KOPT-K1 (cell line): ENCODE results near the gene PPM1N.

Experiments
- H3K27ac ChIP-seq: fragments of 200-600 bp; sonication (generic); 2 replicates; pipeline ENCODE4 v1.5.1; 2016; ENCODE audit warnings: antibody characterized with exemption, mild to moderate bottlenecking, low read depth, low read length; ENCODE audit not compliant: poor library complexity, severe bottlenecking
- H3K36me3 ChIP-seq: fragments of 200-600 bp; sonication (generic); 2 replicates; pipeline ENCODE4 v1.5.1; 2017; ENCODE audit warnings: antibody characterized with exemption, mild to moderate bottlenecking, low read length, moderate library complexity; ENCODE audit not compliant: insufficient read depth
- H3K9me3 ChIP-seq: fragments of 200-600 bp; sonication (generic); 2 replicates; pipeline ENCODE4 v1.5.1; 2017; ENCODE audit warnings: antibody characterized with exemption, low read length, mild to moderate bottlenecking; ENCODE audit not compliant: insufficient read depth, poor library complexity, severe bottlenecking

PPM1N gene

DNA sequence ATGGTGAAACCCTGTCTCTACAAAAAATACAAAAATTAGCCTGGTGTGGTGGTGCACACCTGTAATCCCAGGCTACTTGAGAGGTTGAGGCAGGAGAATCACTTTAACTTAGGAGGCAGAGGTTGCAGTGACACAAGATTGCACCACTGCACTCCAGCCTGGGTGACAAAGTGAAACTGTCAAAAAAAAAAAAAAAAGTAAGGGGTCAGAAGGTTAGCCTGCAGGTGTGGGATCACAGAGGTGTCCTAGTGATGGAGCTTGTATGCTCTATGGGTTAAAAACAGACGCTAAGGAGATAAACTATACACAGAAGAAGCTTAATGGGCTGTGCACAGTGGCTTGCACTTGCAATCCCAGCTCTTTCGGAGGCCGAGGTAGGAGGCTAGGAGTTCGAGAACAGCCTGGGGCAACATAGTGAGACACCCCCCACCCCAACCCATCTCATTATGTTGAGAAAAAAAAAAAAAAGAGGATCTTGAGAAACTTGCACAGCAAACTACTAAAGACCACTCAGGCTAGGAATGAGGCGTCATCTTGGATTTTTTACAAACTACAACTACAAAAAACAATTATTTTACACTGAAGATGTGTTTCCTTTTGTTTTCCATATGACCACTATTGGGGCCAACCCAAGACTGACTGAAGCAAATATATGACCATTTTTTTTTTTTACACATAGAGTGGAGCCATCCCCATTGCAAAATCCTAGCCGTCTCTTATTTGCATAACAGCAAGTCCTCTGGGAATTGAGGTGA lies 22.5 kb upstream of the PPM1N start:
- no peaks in the 10 kb centered on the region for H3K36me3 ChIP-seq
- H3K9me3 ChIP-seq = no peaks in the 10 kb centered on the region
- H3K27ac ChIP-seq = no peak overlapping the region

DNA sequence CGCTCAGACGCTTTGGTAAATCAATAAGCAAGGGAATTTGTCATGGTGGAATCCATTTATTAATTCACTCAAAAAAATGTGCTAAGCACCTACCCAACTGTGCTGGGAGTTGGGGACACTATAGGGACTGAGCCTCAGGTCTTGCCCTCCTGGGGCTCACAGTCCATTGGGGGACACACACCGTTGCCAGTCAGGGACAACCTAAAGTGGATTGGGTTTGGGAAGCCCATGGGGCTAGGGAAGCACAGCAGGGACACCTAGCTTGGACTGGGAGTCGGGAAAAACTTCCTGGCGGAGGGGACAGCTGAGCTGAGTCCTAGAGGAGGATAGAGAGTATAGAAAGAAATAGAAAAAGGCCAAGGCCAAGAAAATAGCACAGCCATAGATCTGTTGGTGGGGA lies 21.9 kb upstream of the PPM1N start:
- no peaks in the 10 kb centered on the region for H3K36me3 ChIP-seq
- no peak overlapping the region for H3K27ac ChIP-seq
- H3K9me3 ChIP-seq = no peaks in the 10 kb centered on the region

DNA sequence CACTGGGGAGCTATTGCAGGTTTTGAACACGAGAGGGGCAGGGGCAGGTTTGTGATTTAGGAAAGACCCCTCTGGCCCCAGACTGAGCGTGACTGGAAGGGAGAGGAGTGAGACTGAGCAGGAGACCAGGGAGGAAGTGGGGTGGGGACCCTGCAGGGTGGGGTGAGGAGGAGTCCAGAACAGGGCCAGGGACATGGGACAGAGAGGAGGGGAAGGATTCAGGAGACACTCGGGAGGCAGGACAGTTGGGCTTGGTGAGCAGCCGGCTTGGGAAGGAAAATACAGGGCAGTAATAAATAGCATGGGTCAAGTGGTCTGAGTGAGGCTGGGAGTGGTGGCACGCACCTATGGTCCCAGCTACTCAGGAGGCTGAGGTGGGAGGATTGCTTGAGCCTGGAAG lies 21.1 kb upstream of the PPM1N start:
- Histone ChIP-seq H3K36me3 (no peaks in the 10 kb centered on the region), H3K9me3 (no peaks in the 10 kb centered on the region), H3K27ac (no peak overlapping the region)

DNA sequence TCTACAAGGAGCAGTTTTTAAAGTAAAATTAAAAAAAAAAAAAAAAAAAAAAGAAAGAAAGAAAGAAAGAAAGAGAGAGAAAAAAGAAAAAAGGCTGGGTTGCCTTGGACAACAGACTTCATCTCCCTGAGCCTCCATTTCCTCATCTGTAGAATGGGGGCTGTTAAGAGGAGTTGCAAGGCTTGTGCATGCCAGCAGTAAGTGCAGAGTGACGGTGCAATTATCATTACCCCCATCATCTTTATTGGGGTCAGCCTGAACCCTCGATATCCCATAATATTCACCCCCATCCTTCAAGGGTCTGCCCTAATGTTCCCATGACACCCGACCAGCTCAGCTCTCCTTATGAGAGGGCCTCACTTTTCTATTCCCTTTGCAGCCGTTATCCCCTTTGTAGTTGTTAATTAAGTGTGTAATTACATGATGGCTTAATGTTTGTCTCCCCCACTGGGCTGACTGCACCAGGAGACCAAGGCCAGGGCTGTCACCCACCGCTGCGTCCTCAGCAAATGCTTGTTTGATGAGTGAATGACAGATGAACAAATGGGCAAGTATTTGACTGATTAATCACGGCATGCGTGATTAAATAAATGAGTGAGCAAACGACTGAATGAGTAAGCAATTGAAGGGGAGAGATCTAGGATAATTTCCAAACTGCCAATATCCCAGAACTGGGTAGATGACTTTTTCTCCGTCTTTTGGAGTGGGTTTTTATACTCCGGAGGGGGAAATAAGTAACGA lies 20.4 kb upstream of the PPM1N start:
- H3K36me3 ChIP-seq = no peaks in the 10 kb centered on the region
- H3K27ac ChIP-seq = no peak overlapping the region
- H3K9me3 ChIP-seq = no peaks in the 10 kb centered on the region

DNA sequence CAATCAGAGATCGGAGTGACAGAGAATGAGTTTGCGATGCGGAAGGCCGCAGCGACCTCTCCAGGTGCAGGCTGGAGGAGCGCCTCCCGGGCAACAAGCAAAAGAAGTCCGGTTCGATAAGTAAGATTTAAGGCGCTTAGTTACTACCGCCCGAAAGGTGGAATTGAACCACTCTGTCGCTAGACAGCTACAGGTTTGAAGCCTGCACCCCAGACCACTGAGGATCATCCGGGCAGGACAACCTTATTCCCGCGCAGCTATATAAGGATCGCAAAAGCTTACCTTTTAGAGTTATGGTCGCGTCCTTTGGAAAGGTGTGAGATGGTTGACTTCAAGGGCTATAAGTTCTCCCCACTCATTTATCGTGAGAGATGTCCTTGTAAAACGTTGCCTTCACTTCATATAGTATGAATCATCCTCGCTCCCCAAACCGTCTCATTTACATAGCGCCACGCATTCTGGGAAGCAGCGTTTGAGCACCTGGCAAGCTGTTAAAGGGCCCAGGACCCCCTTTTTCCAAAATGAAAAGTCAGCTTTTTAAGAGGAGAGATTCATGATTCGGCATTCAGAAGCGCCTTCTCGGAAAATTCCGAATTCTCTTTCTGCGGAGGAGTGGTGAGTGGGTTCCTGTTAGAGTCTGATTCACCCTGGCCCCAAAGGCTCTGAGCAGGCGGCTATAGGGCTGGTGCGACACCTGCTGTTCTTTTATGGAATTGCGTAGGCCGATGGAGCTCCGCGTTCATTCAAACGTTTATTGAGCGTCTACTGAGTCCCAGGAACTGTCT lies 19.6 kb upstream of the PPM1N start:
- Histone ChIP-seq H3K27ac (peak overlapping the region; percentile 50), H3K9me3 (no peaks in the 10 kb centered on the region), H3K36me3 (no peaks in the 10 kb centered on the region)

DNA sequence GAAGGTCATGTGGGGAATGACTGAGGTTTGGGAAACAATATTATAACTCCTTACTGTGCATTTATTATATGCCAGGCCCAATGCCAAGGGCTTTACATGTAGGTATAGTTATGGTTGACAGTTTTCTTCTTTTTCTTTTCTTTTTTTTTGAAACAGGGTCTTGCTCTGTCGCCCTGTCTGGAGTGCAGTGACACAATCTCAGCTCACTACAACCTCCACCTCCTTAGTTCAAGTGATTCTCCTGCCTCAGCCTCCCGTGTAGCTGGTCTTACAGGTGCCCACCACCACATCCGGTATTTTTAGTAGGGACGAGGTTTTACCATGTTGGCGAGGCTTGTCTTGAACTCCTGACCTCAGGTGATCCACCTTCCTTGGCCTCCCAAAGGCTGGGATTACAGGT lies 15.2 kb upstream of the PPM1N start:
- Histone ChIP-seq H3K9me3 (no peaks in the 10 kb centered on the region), H3K27ac (no peak overlapping the region), H3K36me3 (no peaks in the 10 kb centered on the region)

DNA sequence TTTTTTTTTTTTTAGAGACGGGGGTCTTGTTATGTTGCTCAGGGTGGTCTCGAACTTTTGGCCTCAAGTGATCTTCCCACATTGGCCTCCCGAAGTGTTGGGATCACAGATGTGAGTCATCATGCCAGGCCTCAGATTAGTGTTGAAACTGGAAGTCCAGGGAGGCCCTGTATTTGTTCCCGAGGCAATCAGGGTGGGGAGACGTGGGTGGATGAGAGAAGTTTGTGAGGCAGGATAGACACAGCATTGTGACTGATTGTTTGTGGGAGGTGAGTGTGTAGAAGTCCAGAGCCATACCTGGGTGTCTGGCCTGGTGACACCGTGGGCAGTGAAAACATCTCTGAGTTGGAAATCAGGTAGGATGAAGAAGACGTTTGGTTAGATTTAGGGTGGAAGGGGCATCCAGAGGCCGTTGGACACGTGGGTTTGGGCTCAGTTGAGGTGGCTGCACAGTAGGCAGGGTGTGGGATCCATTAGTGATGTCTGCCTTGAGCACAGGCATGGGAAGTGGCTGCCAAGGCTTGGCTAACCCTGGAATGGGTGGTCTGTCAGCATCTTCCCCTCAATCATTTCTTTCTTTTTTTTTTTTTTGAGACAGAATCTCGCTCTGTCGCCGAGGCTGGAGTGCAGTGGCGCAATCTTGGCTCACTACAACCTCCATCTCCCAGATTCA lies 13.8 kb upstream of the PPM1N start:
- no peaks in the 10 kb centered on the region for H3K9me3 ChIP-seq
- no peak overlapping the region for H3K27ac ChIP-seq
- H3K36me3 ChIP-seq = no peaks in the 10 kb centered on the region

DNA sequence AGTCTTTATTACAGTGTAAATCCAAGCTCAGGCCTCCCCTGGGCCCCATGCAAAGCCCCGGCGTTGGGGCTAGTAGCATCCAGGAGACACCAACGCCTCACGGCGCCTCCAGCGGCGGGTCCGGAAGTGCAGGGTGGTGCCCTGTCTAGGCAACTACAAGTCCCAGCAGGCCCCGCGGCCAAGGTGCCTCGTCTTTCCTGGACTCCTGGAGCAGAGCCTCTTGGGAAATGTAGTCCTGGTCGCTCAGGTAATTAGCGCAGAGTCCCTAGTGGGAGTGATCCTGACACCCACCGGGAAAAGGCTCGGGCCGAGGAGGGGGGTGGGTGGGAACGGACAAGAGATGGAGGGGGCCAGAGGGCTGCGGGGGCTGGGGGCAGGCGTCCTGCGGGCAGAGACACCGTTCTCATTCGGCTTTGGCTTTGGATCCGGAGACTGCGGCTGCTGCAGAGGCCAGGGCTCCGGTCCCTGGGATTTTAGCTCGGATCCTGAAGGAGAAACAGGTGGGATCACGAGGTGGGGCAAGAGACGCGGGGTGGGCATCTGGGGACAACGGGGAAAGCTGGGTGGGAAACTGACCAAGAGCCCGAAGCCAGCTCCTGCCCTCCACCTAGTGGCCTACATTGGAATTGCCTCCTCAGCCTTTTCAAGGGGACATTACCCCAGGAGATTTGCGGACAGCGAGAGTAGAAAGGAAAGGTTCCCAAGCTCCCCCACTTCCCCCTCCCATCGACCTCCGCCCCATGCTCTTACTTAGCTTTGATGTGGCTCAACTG lies 12.8 kb upstream of the PPM1N start:
- Histone ChIP-seq H3K27ac (no peak overlapping the region), H3K9me3 (no peaks in the 10 kb centered on the region), H3K36me3 (no peaks in the 10 kb centered on the region)

DNA sequence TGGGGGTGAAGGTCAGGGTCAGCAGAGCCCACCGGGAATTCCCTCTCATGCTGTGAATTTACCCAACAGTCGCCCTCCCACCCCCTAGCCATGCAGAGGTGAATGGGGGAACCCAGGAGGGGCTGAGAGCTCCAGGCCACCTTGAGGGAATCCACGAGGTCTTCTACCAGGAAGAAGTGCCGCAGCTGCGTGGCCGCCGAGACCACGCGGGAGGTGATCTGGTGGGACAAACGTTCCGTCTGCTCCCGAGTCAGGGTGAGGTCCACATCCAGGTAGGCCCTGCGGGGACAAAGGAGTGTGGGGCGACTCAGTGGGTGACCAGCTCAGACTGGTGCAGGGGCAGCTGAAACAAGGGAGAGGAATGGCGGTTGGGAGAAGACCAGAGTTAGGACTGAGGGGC lies 9.5 kb upstream of the PPM1N start:
- Histone ChIP-seq H3K27ac (no peak overlapping the region), H3K9me3 (no peaks in the 10 kb centered on the region), H3K36me3 (no peaks in the 10 kb centered on the region)

DNA sequence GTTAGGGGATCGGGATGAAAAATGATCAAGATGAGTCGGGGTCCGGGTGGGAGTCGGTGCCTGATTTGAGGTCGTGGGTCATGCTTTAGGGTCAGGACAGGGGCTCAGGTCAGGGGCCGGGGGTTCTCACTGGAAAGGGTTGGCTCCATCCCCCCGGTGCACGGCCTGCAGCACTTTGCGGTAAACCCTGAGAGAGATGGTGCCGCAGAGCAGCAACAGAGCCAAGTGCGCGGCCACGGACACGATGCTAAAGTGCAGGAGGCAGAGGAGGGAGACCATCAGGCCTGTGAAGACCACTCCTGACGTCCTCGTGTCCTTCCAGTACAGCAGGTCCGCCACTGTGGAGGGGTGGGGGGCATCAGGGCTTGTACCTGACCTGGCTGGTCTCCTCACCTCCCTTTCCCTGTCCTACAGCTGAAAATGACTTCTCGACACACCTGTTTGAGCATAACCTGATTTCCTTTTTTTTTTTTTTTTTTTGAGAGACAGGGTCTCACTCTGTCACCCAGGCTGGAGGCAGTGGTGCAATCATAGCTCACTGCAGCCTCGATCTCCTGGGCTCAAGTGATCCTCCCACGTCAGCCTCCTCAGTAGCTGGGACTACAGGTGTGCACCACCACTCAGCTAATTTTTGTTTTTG lies 8.9 kb upstream of the PPM1N start:
- H3K27ac ChIP-seq = no peak overlapping the region
- H3K9me3 ChIP-seq = no peaks in the 10 kb centered on the region
- H3K36me3 ChIP-seq = no peaks in the 10 kb centered on the region

DNA sequence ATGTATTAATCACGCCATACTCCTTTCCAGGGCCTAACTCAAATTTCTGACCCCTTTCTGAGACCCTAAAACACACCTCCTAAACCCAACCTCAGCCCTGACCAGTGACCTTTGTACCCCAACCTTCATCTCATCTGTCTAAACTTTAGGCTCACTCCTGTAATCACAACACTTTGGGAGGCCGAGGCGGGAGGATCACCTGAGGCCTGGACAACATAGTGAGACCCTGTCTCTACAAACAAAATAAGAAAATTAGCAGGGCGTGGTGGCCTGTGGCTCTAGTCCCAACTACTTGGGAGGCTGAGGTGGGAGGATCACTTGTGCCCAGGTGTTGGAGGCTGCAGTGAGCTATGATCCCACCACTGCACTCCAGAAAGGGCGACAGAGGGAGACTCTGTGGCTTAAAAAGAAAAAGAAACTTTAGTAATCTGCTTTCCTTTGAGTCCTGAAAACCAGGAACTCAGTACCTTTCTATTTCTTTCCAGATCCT lies 6.1 kb upstream of the PPM1N start:
- no peaks in the 10 kb centered on the region for H3K9me3 ChIP-seq
- H3K27ac ChIP-seq = no peak overlapping the region
- H3K36me3 ChIP-seq = no peaks in the 10 kb centered on the region

DNA sequence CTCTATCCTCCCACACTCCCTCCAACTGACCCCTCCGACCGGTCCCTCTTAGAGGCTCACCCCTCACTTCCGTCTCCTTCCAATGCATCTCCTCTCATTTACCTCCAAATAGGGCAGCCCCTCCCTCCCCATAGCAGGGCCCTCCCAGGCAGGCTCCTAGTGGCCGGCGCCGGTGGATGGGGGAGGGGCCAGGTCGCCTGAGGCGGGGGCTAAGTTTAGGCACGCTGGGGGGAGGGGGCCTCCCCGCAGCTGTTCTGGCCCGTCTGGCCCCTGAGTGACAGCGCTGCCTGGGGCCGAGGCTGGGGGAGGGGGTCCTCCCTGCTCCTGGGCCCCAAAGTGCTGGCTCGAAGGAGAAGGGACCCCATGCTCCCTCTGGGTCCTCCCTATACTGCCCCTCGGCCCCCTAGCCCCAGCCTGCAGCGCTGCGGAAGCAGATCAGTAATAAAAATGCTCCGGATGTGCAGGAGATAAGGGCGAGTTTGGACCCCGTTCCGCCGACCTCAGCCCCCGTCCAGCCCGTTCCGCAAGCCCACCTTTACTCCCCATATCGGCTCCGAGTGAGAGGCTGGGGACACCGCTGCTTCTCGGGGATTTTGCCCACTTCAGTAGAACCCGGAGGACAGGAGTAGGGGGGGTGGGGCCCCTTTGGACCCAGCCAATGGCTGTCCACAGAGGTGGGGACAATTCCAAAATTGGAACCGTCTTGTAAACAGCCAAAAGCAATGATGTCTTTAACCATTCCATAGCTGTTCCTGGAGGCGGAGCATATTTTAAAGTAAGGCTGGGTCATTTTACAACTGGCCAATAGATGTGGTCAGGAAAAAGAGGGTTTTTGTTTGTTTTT lies 5.4 kb upstream of the PPM1N start:
- H3K9me3 ChIP-seq = no peaks in the 10 kb centered on the region
- H3K36me3 ChIP-seq = no peaks in the 10 kb centered on the region
- no peak overlapping the region for H3K27ac ChIP-seq

DNA sequence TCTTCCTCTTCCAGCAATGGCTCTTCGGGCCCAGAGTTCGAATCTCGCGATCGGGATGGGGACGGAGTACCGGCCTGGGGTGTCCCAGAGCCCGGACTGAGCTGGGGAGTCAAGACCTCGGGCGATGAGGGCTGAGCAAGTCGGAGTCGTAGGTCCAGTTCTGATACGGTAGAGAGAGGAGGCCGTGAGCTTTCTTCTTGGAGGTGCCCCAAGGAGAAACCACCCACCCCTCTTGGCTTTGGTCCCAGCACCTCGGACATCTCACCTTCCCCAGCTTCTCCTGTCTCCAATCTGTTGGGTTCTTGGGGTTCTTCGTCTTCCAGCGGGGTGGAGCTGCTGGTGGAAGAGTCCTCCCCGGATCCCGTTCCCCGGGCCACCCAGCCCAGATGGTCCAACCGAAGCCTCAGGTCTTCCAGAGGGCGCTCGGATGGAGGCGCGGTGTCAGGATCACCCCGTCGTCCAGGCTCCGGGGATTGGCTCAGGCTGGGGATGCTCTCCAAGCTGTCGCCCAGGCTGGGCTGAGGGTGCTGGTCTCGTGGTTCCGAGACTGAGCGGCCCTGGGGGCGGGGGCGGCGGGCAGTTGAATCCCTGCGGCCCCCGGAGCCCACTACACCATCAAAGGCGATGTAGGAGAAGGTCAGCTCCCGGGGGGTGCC lies 3.9 kb upstream of the PPM1N start:
- Histone ChIP-seq H3K36me3 (no peaks in the 10 kb centered on the region), H3K9me3 (no peaks in the 10 kb centered on the region), H3K27ac (no peak overlapping the region)
